Progenitor cell of endocrine pancreas (in vitro differentiated cells): Measurements from ENCODE around the gene ZNF618. TPM values are rescaled to one million over a fixed set of nuclear protein-coding genes. Genes with fewer than 3 reads are reported as not detected.

Source experiments
- DNase-seq: peaks from one replicate; pipeline ENCODE4 v3.0.0; 2021; ENCODE audit warnings: low spot score; ENCODE audit not compliant: unreplicated experiment
- H3K27ac Mint-ChIP-seq: 2 replicates; pipeline ENCODE4 v1.8.0; 2021; ENCODE audit warnings: mild to moderate bottlenecking, moderate library complexity, mixed read lengths
- H3K27me3 Mint-ChIP-seq: 2 replicates; pipeline ENCODE4 v1.8.0; 2021; ENCODE audit warnings: mixed read lengths
- H3K36me3 Mint-ChIP-seq: 2 replicates; pipeline ENCODE4 v1.8.0; 2022; ENCODE audit warnings: mixed read lengths; ENCODE audit not compliant: insufficient read depth
- H3K4me1 Mint-ChIP-seq: 2 replicates; pipeline ENCODE4 v1.8.0; 2021; ENCODE audit warnings: low read depth, mixed read lengths
- H3K4me3 Mint-ChIP-seq: 2 replicates; pipeline ENCODE4 v1.8.0; 2021; ENCODE audit warnings: low read depth, mild to moderate bottlenecking, moderate library complexity, mixed read lengths
- H3K9me3 Mint-ChIP-seq: 2 replicates; pipeline ENCODE4 v1.8.0; 2021; ENCODE audit warnings: low read depth, mixed read lengths
- CTCF ChIP-seq: fragments of 200-600 bp; sonication (generic); IDR thresholded peaks from one replicate; pipeline ENCODE4 v1.5.0; 2021; ENCODE audit warnings: antibody characterized with exemption, mild to moderate bottlenecking; ENCODE audit not compliant: unreplicated experiment
- total RNA-seq: library from RNA; stranded (reverse); gene quantifications from 2 replicates; pipeline ENCODE4 v1.2.1, GENCODE V29; 2021

The ZNF618 gene
- total RNA-seq, 1 donor from 2014 or later = 85.8 TPM

DNA sequence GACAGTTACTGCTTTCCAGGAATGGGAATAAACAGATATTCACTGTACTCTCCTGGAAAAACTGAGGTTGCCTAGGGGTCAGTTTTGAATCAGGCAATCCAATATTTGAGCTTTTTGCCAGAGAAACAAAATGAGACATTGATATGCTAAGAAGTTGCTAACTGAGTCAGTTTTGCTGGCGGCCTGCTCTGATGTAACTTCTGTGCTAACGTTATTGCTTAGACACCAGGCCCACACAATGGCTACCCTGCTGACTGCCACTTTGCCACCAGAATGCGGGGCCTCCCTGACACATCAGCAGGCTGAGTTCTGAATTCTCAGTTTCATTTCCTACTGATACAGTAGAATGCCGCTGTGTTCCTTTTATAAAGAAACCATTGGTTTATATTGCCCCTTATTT, 18.2 kb upstream of the ZNF618 start:
- no peak for DNase-seq
- TF ChIP-seq CTCF = no peak
- Mint-ChIP-seq H3K27ac (no peak overlapping the region), H3K9me3 (peaks cover 2% of the 10 kb centered on the region), H3K4me1 (peaks cover 7% of the 10 kb centered on the region), H3K4me3 (no peak overlapping the region), H3K36me3 (no peaks in the 10 kb centered on the region), H3K27me3 (peaks cover 6% of the 10 kb centered on the region)

- Mint-ChIP-seq H3K9me3 (no peaks in the 10 kb centered on the region), H3K27me3 (peaks cover 6% of the 10 kb centered on the region), H3K4me3 (no peak overlapping the region), H3K36me3 (no peaks in the 10 kb centered on the region), H3K4me1 (peaks cover 7% of the 10 kb centered on the region), H3K27ac (no peak overlapping the region)
- no peak for DNase-seq
- TF ChIP-seq CTCF = no peak
These were observed 17.8 kb upstream of the ZNF618 start for GRCh38 chr9:113858282-113858681.

- Mint-ChIP-seq H3K9me3 (no peaks in the 10 kb centered on the region), H3K27me3 (peaks cover 6% of the 10 kb centered on the region), H3K4me1 (no peaks in the 10 kb centered on the region), H3K4me3 (no peak overlapping the region), H3K27ac (no peak overlapping the region), H3K36me3 (no peaks in the 10 kb centered on the region)
- no peak for TF ChIP-seq CTCF
- no peak for DNase-seq
These were observed 12.8 kb upstream of the ZNF618 start for GRCh38 chr9:113863345-113863744.

- H3K36me3 Mint-ChIP-seq = no peaks in the 10 kb centered on the region
- no peaks in the 10 kb centered on the region for H3K9me3 Mint-ChIP-seq
- DNase-seq = no peak
- no peak overlapping the region for H3K4me3 Mint-ChIP-seq
- peaks cover 29% of the 10 kb centered on the region for H3K27me3 Mint-ChIP-seq
- H3K27ac Mint-ChIP-seq = no peak overlapping the region
- TF ChIP-seq CTCF = no peak
- no peaks in the 10 kb centered on the region for H3K4me1 Mint-ChIP-seq
These were observed 7.6 kb upstream of the ZNF618 start for GRCh38 chr9:113868501-113868900.

GRCh38 chr9:113872485-113873143, 3.5 kb upstream of the ZNF618 start:
- Mint-ChIP-seq H3K36me3 (no peaks in the 10 kb centered on the region), H3K4me1 (peaks cover 2% of the 10 kb centered on the region), H3K9me3 (no peaks in the 10 kb centered on the region), H3K27ac (no peak overlapping the region), H3K4me3 (no peak overlapping the region), H3K27me3 (peaks cover 32% of the 10 kb centered on the region)
- no peak for TF ChIP-seq CTCF
- DNase-seq = no peak
